NB4 (cell line): ENCODE results near the gene VMO1.
A peak's percentile ranks its signal among the peaks of the same experiment; 100 is the strongest.

Experiments used
- DNase-seq: peaks from one replicate; pipeline ENCODE4 v3.0.0; 2010; ENCODE audit warnings: low read depth
- H3K4me3 ChIP-seq: one replicate; pipeline ENCODE4 v1.5.1; 2011; ENCODE audit warnings: mild to moderate bottlenecking, low read depth, low read length, moderate library complexity
- CTCF ChIP-seq: IDR thresholded peaks from one replicate; pipeline ENCODE4 v1.5.1; 2012; ENCODE audit warnings: low read depth, low read length
- MAX ChIP-seq: IDR thresholded peaks from 2 replicates; pipeline ENCODE4 v1.6.1; 2011; ENCODE audit warnings: low read depth, low read length
- MYC ChIP-seq: IDR thresholded peaks from 2 replicates; pipeline ENCODE4 v1.6.1; 2011; ENCODE audit warnings: low read depth, low read length
- POLR2A ChIP-seq: IDR thresholded peaks from 2 replicates; pipeline ENCODE4 v1.6.1; 2011; ENCODE audit warnings: mild to moderate bottlenecking; ENCODE audit not compliant: insufficient read length; ENCODE audit errors: extremely low read depth

VMO1 gene

DNA sequence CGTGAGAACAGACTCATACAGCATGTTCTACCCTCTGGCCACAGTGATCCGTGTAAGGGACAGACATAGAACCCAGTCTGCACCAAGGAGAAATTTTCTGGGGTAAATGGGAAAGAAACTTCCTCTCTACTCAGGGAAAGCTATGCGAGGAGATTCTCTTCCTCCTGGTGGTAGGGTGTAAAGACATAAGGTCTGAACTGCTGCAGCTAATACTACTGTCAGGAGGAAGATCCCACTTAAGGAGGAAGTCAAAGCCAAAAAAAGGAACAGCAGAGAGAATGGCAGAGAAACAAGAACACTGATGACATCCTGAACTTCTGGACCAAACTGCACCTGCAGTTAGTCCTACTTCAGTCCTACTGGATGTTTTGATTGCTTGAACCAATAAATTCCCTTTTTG is 21.6 kb downstream of the VMO1 start:
- TF ChIP-seq CTCF (no peak), MYC (no peak), MAX (no peak), POLR2A (no peak)
- no peak overlapping the region for H3K4me3 ChIP-seq
- DNase-seq, result peak; percentile 56

DNA sequence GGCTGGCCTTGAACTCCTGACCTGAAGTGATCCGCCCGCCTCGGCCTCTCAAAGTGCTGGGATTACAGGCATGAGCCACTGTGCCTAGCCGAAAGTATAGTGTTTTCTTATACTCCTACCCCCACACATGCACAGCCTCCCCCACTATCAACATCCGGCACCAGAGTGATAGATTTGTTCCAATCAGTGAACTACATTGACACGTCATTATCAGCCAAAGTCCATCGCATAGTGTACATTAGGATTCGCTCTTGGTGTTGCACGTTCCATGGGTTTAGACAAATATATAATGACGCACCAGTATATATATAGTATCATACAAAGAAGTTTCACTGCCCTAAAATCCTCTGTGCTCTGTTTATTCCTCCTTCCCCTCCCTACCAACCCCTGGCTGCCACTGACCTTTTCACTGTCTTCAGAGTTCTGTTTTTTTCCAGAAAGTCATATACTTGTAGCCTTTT is 26.4 kb downstream of the VMO1 start:
- TF ChIP-seq CTCF (no peak), POLR2A (no peak), MYC (no peak), MAX (no peak)
- DNase-seq, result no peak
- H3K4me3 ChIP-seq, result no peak overlapping the region

DNA sequence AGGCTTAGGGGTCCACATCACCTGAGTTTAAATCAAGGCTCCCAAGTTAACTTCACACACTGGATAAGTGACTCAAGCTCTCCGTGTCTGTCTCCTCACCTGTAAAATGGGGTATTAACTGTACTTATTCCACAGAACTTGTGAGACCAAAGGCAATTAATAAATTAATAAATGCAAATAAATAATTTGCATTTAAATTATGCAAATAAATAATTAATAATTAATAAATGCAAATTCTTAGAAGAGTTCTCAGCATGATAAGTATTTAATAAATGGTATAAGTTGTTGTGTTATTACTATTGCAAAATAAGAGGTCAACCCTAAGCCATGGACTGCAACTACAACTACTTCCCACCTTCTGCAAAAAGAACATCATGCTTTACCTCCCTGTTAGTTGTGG is 32.8 kb downstream of the VMO1 start:
- DNase-seq, result no peak
- TF ChIP-seq CTCF (no peak), POLR2A (no peak), MAX (no peak), MYC (no peak)
- H3K4me3 ChIP-seq, result no peak overlapping the region

GRCh38 chr17:4751932-4752331 is 34.2 kb downstream of the VMO1 start:
- H3K4me3 ChIP-seq, result no peak overlapping the region
- no peak for DNase-seq
- no peak for TF ChIP-seq POLR2A
- no peak for TF ChIP-seq CTCF
- TF ChIP-seq MYC, result no peak
- TF ChIP-seq MAX, result no peak

GRCh38 chr17:4750606-4751005 is 35.6 kb downstream of the VMO1 start:
- TF ChIP-seq MYC (no peak), MAX (no peak), CTCF (no peak), POLR2A (no peak)
- DNase-seq, result no peak
- no peak overlapping the region for H3K4me3 ChIP-seq

DNA sequence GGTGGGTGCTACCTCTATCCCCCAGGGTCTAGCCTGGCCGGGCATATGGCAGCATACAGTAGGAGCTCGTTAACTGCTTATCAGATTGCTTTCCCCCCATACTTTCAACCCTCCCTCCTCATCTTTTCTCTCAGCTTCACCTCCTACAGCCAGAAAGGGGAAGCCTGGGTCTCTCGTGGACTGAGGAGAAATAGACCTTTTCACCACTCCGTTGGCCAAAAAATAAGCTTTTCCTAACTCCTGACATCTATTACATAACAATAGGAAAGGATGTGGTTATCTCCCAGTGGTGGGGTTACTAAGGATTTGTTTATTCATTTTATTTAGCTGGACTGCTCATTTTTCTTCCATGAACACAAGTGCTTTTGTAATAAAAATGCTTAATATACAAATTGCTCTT is 37.5 kb downstream of the VMO1 start:
- no peak for DNase-seq
- H3K4me3 ChIP-seq, result no peak overlapping the region
- TF ChIP-seq POLR2A (no peak), MYC (no peak), CTCF (no peak), MAX (no peak)
